ENCODE measurements around the gene TENM4.

GRCh38 chr11:78732246-78732645 lies 708.6 kb downstream of the TENM4 start:
- TF ChIP-seq CTCF (IDR thresholded peaks at IDR 0.05 in 2 of 3, conservative IDR thresholded peaks at IDR 0.05 in 1 of 3; ENCODE audit: control insufficient read depth in 2 of 3, extremely low read depth in 1 of 3, insufficient read depth in 1 of 3, low read depth in 3 of 3, low read length in 3 of 3) (no peak), PAX8 (IDR thresholded peaks at IDR 0.05) (no peak), HDAC6 (IDR thresholded peaks at IDR 0.05; ENCODE audit: unreplicated experiment) (no peak), USF2 (IDR thresholded peaks at IDR 0.05; ENCODE audit: borderline replicate concordance, low read depth, low read length) (no peak)
